Activated CD4-positive, alpha-beta memory T cell treated with anti-CD3 and anti-CD28 coated beads for 36 hours (primary cell): ENCODE results near the gene CBX4. TPM values are rescaled to one million over a fixed set of nuclear protein-coding genes. Genes with fewer than 3 reads are reported as not detected.
A peak's percentile ranks its signal among the peaks of the same experiment; 100 is the strongest.

Experiments
- CTCF ChIA-PET: fragments of 350-600 bp; sonication (Branson Sonifier 250); formaldehyde crosslinking; loops from one replicate; lab custom pipeline; 2021; ENCODE audit warnings: antibody characterized with exemption, inconsistent platforms; lab: Charles Lee
- POLR2A ChIA-PET: fragments of 350-600 bp; sonication (Branson Sonifier 250); formaldehyde crosslinking; loops from one replicate; lab custom pipeline; 2021; ENCODE audit warnings: antibody characterized with exemption; lab: Charles Lee
- DNase-seq: peaks from one replicate; pipeline ENCODE4 v3.0.0-alpha.2; 2020
- H3K27ac Mint-ChIP-seq: one replicate; pipeline ENCODE4 v1.8.0; 2021; ENCODE audit warnings: mixed read lengths
- H3K27me3 Mint-ChIP-seq: one replicate; pipeline ENCODE4 v1.8.0; 2021; ENCODE audit warnings: mixed read lengths
- H3K36me3 Mint-ChIP-seq: one replicate; pipeline ENCODE4 v1.8.0; 2021; ENCODE audit warnings: mixed read lengths
- H3K4me1 Mint-ChIP-seq: one replicate; pipeline ENCODE4 v1.8.0; 2021; ENCODE audit warnings: low read depth, mixed read lengths
- H3K4me3 Mint-ChIP-seq: one replicate; pipeline ENCODE4 v1.8.0; 2021; ENCODE audit warnings: mild to moderate bottlenecking, mixed read lengths
- H3K9me3 Mint-ChIP-seq: one replicate; pipeline ENCODE4 v1.8.0; 2021; ENCODE audit warnings: mixed read lengths
- intact Hi-C: fragments of 100-400 bp; cut with micrococcal nuclease; formaldehyde crosslinking; loops from one replicate; pipeline ENCODE4 v1.15.1; 2023
- total RNA-seq, 2 experiments: library from RNA; stranded (reverse); gene quantifications; one replicate each; pipeline ENCODE4 v1.2.3, GENCODE V29; 2021

Gene CBX4
- total RNA-seq, 2 experiments from 2014 or later: 14.0 to 14.2 TPM

GRCh38 chr17:79838522-79839274 lies 542 bp downstream of the CBX4 start:
- H3K4me1 Mint-ChIP-seq: peaks cover 47% of the 10 kb centered on the region

GRCh38 chr17:79837888-79838521 lies 1.2 kb downstream of the CBX4 start:
- peak overlapping the region; percentile 85 for H3K4me3 Mint-ChIP-seq
- ChIA-PET CTCF (interaction anchor here (0.7 to 4.8 kb wide), 10 partner anchors 8 to 832 kb away, joined by 3 to 49 read pairs (median 4); partner anchors contain the start of gene GAA), POLR2A (interaction anchor here (0.6 to 3.2 kb wide), 6 partner anchors 7 to 1058 kb away, joined by 3 to 23 read pairs (median 10); partner anchors contain the start of gene CBX8)
- intact Hi-C loops: loop anchor here (2.0 to 5.0 kb wide), 3 partner anchors 27 to 159 kb away; no protein-coding TSS in a partner anchor
- DNase-seq: peak; percentile 41
- peaks cover 9% of the 10 kb centered on the region for H3K36me3 Mint-ChIP-seq
- peaks cover 45% of the 10 kb centered on the region for H3K4me1 Mint-ChIP-seq
- H3K27ac Mint-ChIP-seq: peak overlapping the region; percentile 78
- no peaks in the 10 kb centered on the region for H3K9me3 Mint-ChIP-seq
- H3K27me3 Mint-ChIP-seq: peaks cover 27% of the 10 kb centered on the region

More at GRCh38 chr17:79838522-79839274, 542 bp downstream of the CBX4 start:
- ChIA-PET POLR2A (interaction anchor here (0.9 to 3.2 kb wide), 8 partner anchors 8 to 41 kb away, joined by 3 to 23 read pairs (median 4); partner anchors contain the start of gene CBX8), CTCF (interaction anchor here (0.8 to 4.8 kb wide), 16 partner anchors 13 to 131 kb away, joined by 3 to 49 read pairs (median 6); partner anchors contain the start of gene CBX8)
- peak overlapping the region; percentile 78 for H3K27ac Mint-ChIP-seq
- H3K9me3 Mint-ChIP-seq: no peaks in the 10 kb centered on the region
- H3K27me3 Mint-ChIP-seq: peaks cover 31% of the 10 kb centered on the region
- H3K36me3 Mint-ChIP-seq: peaks cover 9% of the 10 kb centered on the region
- intact Hi-C loops: loop anchor here (1.0 to 5.0 kb wide), 4 partner anchors 28 to 158 kb away; partner anchors contain the start of gene CBX8
- peak; percentile 72 for DNase-seq
- H3K4me3 Mint-ChIP-seq: peak overlapping the region; percentile 85

GRCh38 chr17:79836972-79837887 lies 2.0 kb downstream of the CBX4 start:
- POLR2A ChIA-PET: interaction anchor here (0.6 to 1.2 kb wide), 3 partner anchors 32 to 1058 kb away, joined by 3 to 5 read pairs (median 3); partner anchors contain the start of gene CBX8
- H3K36me3 Mint-ChIP-seq: peaks cover 9% of the 10 kb centered on the region
- peaks cover 39% of the 10 kb centered on the region for H3K4me1 Mint-ChIP-seq
- no peaks in the 10 kb centered on the region for H3K9me3 Mint-ChIP-seq
- H3K4me3 Mint-ChIP-seq: peak overlapping the region; percentile 85
- intact Hi-C loops: loop anchor here (5.0 kb wide), 1 partner anchor 90 kb away; no protein-coding TSS in a partner anchor
- CTCF ChIA-PET: interaction anchor here (0.7 to 3.3 kb wide), 13 partner anchors 9 to 831 kb away, joined by 3 to 24 read pairs (median 3); partner anchors contain the start of genes CBX8 and GAA
- peaks cover 19% of the 10 kb centered on the region for H3K27me3 Mint-ChIP-seq
- no peak overlapping the region for H3K27ac Mint-ChIP-seq
- peak; percentile 81 for DNase-seq

GRCh38 chr17:79836510-79836971 lies 2.7 kb downstream of the CBX4 start:
- ChIA-PET POLR2A (interaction anchor here (1.0 to 1.2 kb wide), 2 partner anchors 32 to 40 kb away, joined by 3 to 5 read pairs; partner anchors contain the start of gene CBX8), CTCF (interaction anchor here (0.9 to 3.3 kb wide), 12 partner anchors 9 to 265 kb away, joined by 3 to 24 read pairs (median 3); partner anchors contain the start of genes CBX8 and GAA)
- H3K27me3 Mint-ChIP-seq: peaks cover 16% of the 10 kb centered on the region
- no peak overlapping the region for H3K4me3 Mint-ChIP-seq
- H3K9me3 Mint-ChIP-seq: no peaks in the 10 kb centered on the region
- no peak overlapping the region for H3K27ac Mint-ChIP-seq
- no peak for DNase-seq
- peaks cover 9% of the 10 kb centered on the region for H3K36me3 Mint-ChIP-seq
- intact Hi-C loops: loop anchor here (5.0 kb wide), 1 partner anchor 89 kb away; no protein-coding TSS in a partner anchor
- H3K4me1 Mint-ChIP-seq: peaks cover 36% of the 10 kb centered on the region

- intact Hi-C loops: loop anchor here (5.0 kb wide), 1 partner anchor 89 kb away; no protein-coding TSS in a partner anchor
- Mint-ChIP-seq H3K4me1 (peaks cover 36% of the 10 kb centered on the region), H3K9me3 (no peaks in the 10 kb centered on the region), H3K27me3 (peaks cover 11% of the 10 kb centered on the region), H3K4me3 (no peak overlapping the region), H3K36me3 (peaks cover 9% of the 10 kb centered on the region), H3K27ac (no peak overlapping the region)
- no peak for DNase-seq
- ChIA-PET CTCF (interaction anchor here (0.9 to 3.3 kb wide), 14 partner anchors 8 to 161 kb away, joined by 3 to 24 read pairs (median 4); partner anchors contain the start of gene CBX8), POLR2A (interaction anchor here (1.2 kb wide), 1 partner anchor 31 kb away, joined by 5 read pairs; no protein-coding TSS in a partner anchor)
Observed at GRCh38 chr17:79835953-79836509, 3.2 kb downstream of the CBX4 start.

- intact Hi-C loops: loop anchor here (5.0 kb wide), 1 partner anchor 88 kb away; no protein-coding TSS in a partner anchor
- no peak for DNase-seq
- Mint-ChIP-seq H3K4me3 (no peak overlapping the region), H3K27ac (no peak overlapping the region), H3K27me3 (peaks cover 6% of the 10 kb centered on the region), H3K36me3 (peaks cover 9% of the 10 kb centered on the region), H3K4me1 (peaks cover 34% of the 10 kb centered on the region), H3K9me3 (no peaks in the 10 kb centered on the region)
- POLR2A ChIA-PET: no interaction called here
- CTCF ChIA-PET: interaction anchor here (0.5 to 3.3 kb wide), 19 partner anchors 9 to 1459 kb away, joined by 3 to 24 read pairs (median 5); partner anchors contain the start of gene CBX8
Observed at GRCh38 chr17:79835470-79835899, 3.8 kb downstream of the CBX4 start.

- no peaks in the 10 kb centered on the region for H3K9me3 Mint-ChIP-seq
- H3K4me3 Mint-ChIP-seq: no peak overlapping the region
- DNase-seq: peak; percentile 62
- peaks cover under 1% of the 10 kb centered on the region for H3K27me3 Mint-ChIP-seq
- peaks cover 28% of the 10 kb centered on the region for H3K4me1 Mint-ChIP-seq
- H3K36me3 Mint-ChIP-seq: peaks cover 9% of the 10 kb centered on the region
- ChIA-PET CTCF (interaction anchor here (0.5 to 3.3 kb wide), 20 partner anchors 9 to 1459 kb away, joined by 3 to 24 read pairs (median 5); partner anchors contain the start of gene CBX8), POLR2A (no interaction called here)
- no peak overlapping the region for H3K27ac Mint-ChIP-seq
- intact Hi-C loops: loop anchor here (5.0 kb wide), 1 partner anchor 88 kb away; no protein-coding TSS in a partner anchor
Observed at GRCh38 chr17:79834565-79835469, 4.4 kb downstream of the CBX4 start.

GRCh38 chr17:79833744-79834564 lies 5.3 kb downstream of the CBX4 start:
- no peaks in the 10 kb centered on the region for H3K27me3 Mint-ChIP-seq
- H3K4me1 Mint-ChIP-seq: peaks cover 28% of the 10 kb centered on the region
- DNase-seq: no peak
- no peak overlapping the region for H3K27ac Mint-ChIP-seq
- intact Hi-C loops: no loop called here
- H3K4me3 Mint-ChIP-seq: no peak overlapping the region
- ChIA-PET POLR2A (no interaction called here), CTCF (interaction anchor here (0.7 to 1.7 kb wide), 7 partner anchors 12 to 47 kb away, joined by 3 to 9 read pairs (median 3); partner anchors contain the start of gene CBX8)
- H3K9me3 Mint-ChIP-seq: no peaks in the 10 kb centered on the region
- peaks cover 9% of the 10 kb centered on the region for H3K36me3 Mint-ChIP-seq

GRCh38 chr17:79833110-79833450 lies 6.2 kb downstream of the CBX4 start:
- Mint-ChIP-seq H3K9me3 (no peaks in the 10 kb centered on the region), H3K36me3 (peaks cover 9% of the 10 kb centered on the region), H3K27ac (no peak overlapping the region), H3K27me3 (no peaks in the 10 kb centered on the region), H3K4me1 (peaks cover 25% of the 10 kb centered on the region), H3K4me3 (no peak overlapping the region)
- DNase-seq: no peak
- intact Hi-C loops: no loop called here
- POLR2A ChIA-PET: no interaction called here
- CTCF ChIA-PET: interaction anchor here (0.6 to 1.6 kb wide), 5 partner anchors 11 to 58 kb away, joined by 3 to 5 read pairs (median 3); partner anchors contain the start of gene CBX8
